Spleen (tissue), 11 donors: ENCODE data around the gene ZMYM2. TPM values are rescaled to one million over a fixed set of nuclear protein-coding genes. Genes with fewer than 3 reads are reported as not detected.
A peak's percentile ranks its signal among the peaks of the same experiment; 100 is the strongest.

ENCODE experiments used
- DNase-seq: peaks from one replicate; pipeline ENCODE4 v3.0.0-alpha.2; 2020
- H3K27ac ChIP-seq, 8 donors: fragments of 200-600 bp; sonication (generic) in 7 of 8; 1 replicate in 4 of 8; 2 replicates in 4 of 8; pipeline versions ENCODE4 v1.5.0 to v1.8.0; 2016 to 2021; ENCODE audit warnings: inconsistent platforms in 4 of 8, mild to moderate bottlenecking in 4 of 8, moderate library complexity in 1 of 8
- H3K27me3 ChIP-seq, 7 donors: fragments of 200-600 bp; sonication (generic) in 6 of 7; replicated peaks in 1 of 7; 1 replicate in 4 of 7; 2 replicates in 3 of 7; pipeline versions ENCODE4 v1.5.0 to v1.8.0; 2016 to 2021; ENCODE audit warnings: inconsistent platforms in 3 of 7, mild to moderate bottlenecking in 1 of 7
- H3K36me3 ChIP-seq, 6 donors: fragments of 200-600 bp; sonication (generic) in 5 of 6; 1 replicate in 4 of 6; 2 replicates in 2 of 6; pipeline versions ENCODE4 v1.5.0 to v1.8.0; 2016 to 2021; ENCODE audit warnings: inconsistent platforms in 2 of 6
- H3K4me1 ChIP-seq, 6 donors: fragments of 200-600 bp; sonication (generic) in 5 of 6; 1 replicate in 3 of 6; 2 replicates in 3 of 6; pipeline versions ENCODE4 v1.5.0 to v1.8.0; 2016 to 2021; ENCODE audit warnings: inconsistent platforms in 3 of 6
- H3K4me3 ChIP-seq, 8 donors: fragments of 200-600 bp; sonication (generic) in 7 of 8; 1 replicate in 4 of 8; 2 replicates in 4 of 8; pipeline versions ENCODE4 v1.5.0 to v1.8.0; 2016 to 2021; ENCODE audit warnings: inconsistent platforms in 4 of 8, mild to moderate bottlenecking in 4 of 8, moderate library complexity in 2 of 8
- H3K9me3 ChIP-seq, 8 donors: fragments of 200-600 bp; sonication (generic) in 7 of 8; 1 replicate in 4 of 8; 2 replicates in 4 of 8; pipeline versions ENCODE4 v1.5.0 to v1.8.0; 2016 to 2021; ENCODE audit warnings: inconsistent platforms in 4 of 8
- POLR2A ChIP-seq, 3 donors: fragments of 450-650 bp; IDR thresholded peaks; one replicate each; pipeline ENCODE4 v1.5.1; 2017; ENCODE audit warnings: antibody characterized with exemption in 3 of 3, mild to moderate bottlenecking in 1 of 3
- POLR2AphosphoS5 ChIP-seq, 3 donors: sonication (generic); formaldehyde crosslinking; IDR thresholded peaks; one replicate each; pipeline ENCODE4 v1.5.1; 2017; ENCODE audit warnings: antibody characterized with exemption in 3 of 3
- WGBS, 5 donors: extraction: QIAGEN DNeasy Blood & Tissue Kit in 3 of 5; methylation state at CpG; one replicate each; pipeline versions ENCODE4 v1.1.5 to v1.1.7; 2013 to 2018; 5-methylcytosine and 5-hydroxymethylcytosine counted together
- intact Hi-C: fragments of 100-400 bp; cut with DNase I; formaldehyde crosslinking; loops from one replicate; pipeline ENCODE4 v1.15.0; 2023; ENCODE audit warnings: low total_unique reads
- polyA plus RNA-seq, 3 donors: library from polyadenylated mRNA; stranded (reverse); fragments of 200-250 nt; gene quantifications; one replicate each; pipeline ENCODE4 v1.2.1, GENCODE V29; 2013
- total RNA-seq, 7 donors: library from RNA; depleted of rRNA in 3 of 7; stranded (reverse); fragments of >200 nt in 3 of 7; fragmentation: NEBNext Ultra II Directional in 4 of 7; extraction: Animal tissue kit (Norgen Biotek cat#: 25700) in 4 of 7; gene quantifications; one replicate each; pipeline versions ENCODE4 v1.1.0 to v1.2.1, GENCODE V29; 2016 to 2021
- TF ChIP-seq, protein P1 (sequence below), 11 experiments: fragments of 200-600 bp in 7 of 11; fragments of 450-650 bp in 4 of 11; sonication (generic) in 4 of 11; IDR thresholded peaks in 8 of 11; conservative IDR thresholded peaks in 3 of 11; 1 replicate in 7 of 11; 2 replicates in 4 of 11; pipeline versions ENCODE4 v1.4.0 to v1.8.0; 2016 to 2021; ENCODE audit warnings: antibody characterized with exemption in 11 of 11, inconsistent platforms in 4 of 11, mild to moderate bottlenecking in 1 of 11
- donor health status: healthy with polysubstance abuse.
- donor health status: DM: no; HTN: no; CAD: no; lungs with moderate emphysema.
- donor health status: DM: no; HTN: no; CAD: no.
- donor health status: Bipolar disorder and iron deficiency.
- donor health status: healthy.
- donor health status: DM: no; HTN: no; CAD: no.
- donor health status: DM: yes; HTN: yes; CAD: no.

The ZMYM2 gene
- total and polyA plus RNA-seq, 10 donors: 17.8 to 125 (median 94.6) TPM

DNA sequence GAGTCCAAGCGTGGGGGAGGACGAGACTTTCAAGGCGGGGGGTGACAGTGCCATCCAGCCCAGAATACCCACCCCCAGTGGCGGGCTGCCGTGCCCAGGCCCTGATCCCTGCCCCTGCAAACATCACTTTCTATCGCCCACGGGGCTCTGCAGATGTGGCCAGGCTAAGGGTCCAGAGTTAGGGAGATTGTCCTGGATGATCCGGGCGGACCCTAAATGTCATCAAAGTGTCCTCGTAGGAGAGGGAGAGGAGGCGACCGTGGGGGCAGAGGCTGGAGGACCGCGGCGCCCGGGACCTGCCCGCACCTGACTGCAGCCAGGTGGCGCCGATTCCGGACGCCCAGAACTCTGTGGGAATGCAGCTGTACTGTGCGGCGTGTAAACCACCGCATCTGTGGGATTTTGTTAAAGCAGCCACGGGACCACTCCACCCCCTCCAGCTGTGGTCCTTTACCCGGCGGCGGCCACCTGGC lies 170.0 kb downstream of the ZMYM2 start:
- H3K36me3 ChIP-seq: no peaks in the 10 kb centered on the region
- H3K9me3 ChIP-seq: no peaks in the 10 kb centered on the region
- H3K27me3 ChIP-seq: peaks cover 0 to 87% (median 35%) of the 10 kb centered on the region in 7 donors
- peaks cover 6 to 25% (median 17%) of the 10 kb centered on the region in 6 donors for H3K4me1 ChIP-seq
- WGBS, 5 donors: 2 to 7% (median 4%) methylated on average over 22 to 28 of the region's 28 CpGs
- no peak for DNase-seq
- intact Hi-C loops: no loop called here
- TF ChIP-seq, protein P1, sequence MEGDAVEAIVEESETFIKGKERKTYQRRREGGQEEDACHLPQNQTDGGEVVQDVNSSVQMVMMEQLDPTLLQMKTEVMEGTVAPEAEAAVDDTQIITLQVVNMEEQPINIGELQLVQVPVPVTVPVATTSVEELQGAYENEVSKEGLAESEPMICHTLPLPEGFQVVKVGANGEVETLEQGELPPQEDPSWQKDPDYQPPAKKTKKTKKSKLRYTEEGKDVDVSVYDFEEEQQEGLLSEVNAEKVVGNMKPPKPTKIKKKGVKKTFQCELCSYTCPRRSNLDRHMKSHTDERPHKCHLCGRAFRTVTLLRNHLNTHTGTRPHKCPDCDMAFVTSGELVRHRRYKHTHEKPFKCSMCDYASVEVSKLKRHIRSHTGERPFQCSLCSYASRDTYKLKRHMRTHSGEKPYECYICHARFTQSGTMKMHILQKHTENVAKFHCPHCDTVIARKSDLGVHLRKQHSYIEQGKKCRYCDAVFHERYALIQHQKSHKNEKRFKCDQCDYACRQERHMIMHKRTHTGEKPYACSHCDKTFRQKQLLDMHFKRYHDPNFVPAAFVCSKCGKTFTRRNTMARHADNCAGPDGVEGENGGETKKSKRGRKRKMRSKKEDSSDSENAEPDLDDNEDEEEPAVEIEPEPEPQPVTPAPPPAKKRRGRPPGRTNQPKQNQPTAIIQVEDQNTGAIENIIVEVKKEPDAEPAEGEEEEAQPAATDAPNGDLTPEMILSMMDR (IDR thresholded peaks at IDR 0.05 in 8 of 11, conservative IDR thresholded peaks at IDR 0.05 in 3 of 11): peak in 3 of 11 experiments; percentile 17 to 32 (median 25)
- no peak for TF ChIP-seq POLR2AphosphoS5 (IDR thresholded peaks at IDR 0.05)
- H3K4me3 ChIP-seq: peak overlapping the region; percentile 40 to 75 (median 58)
- peak overlapping the region in 3 of 8 donors; percentile 60 to 78 (median 74) for H3K27ac ChIP-seq

DNA sequence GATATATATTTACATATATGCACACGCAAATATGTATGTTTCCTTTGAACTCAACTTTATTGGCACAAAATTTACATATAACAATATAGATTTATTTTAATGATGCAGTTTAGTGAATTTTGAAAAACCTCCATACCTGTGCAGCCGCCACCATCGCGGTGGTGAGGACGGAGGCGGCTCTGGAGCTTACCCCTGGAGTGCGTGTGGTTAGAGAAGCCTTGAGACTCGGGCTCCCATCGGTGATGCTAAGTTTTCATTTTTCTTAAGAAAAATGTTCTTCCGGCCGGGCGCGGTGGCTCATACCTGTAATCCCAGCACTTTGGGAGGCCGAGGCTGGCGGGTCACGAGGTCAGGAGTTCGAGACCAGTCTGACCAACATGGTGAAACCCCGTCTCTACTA lies 170.5 kb downstream of the ZMYM2 start:
- TF ChIP-seq, protein P1 (IDR thresholded peaks at IDR 0.05 in 8 of 11, conservative IDR thresholded peaks at IDR 0.05 in 3 of 11): no peak
- TF ChIP-seq POLR2A (IDR thresholded peaks at IDR 0.05) (no peak), POLR2AphosphoS5 (IDR thresholded peaks at IDR 0.05) (no peak)
- DNase-seq: no peak
- H3K4me3 ChIP-seq: peak overlapping the region in 2 of 8 donors; percentile 58 to 75
- no peak overlapping the region for H3K27ac ChIP-seq
- H3K36me3 ChIP-seq: no peaks in the 10 kb centered on the region
- H3K27me3 ChIP-seq: peaks cover 0 to 92% (median 35%) of the 10 kb centered on the region in 7 donors
- H3K9me3 ChIP-seq: no peaks in the 10 kb centered on the region
- H3K4me1 ChIP-seq: peaks cover 6 to 25% (median 17%) of the 10 kb centered on the region in 6 donors
- intact Hi-C loops: no loop called here
- WGBS, 5 donors: 71 to 76% (median 75%) methylated on average over 18 of the region's 18 CpGs

DNA sequence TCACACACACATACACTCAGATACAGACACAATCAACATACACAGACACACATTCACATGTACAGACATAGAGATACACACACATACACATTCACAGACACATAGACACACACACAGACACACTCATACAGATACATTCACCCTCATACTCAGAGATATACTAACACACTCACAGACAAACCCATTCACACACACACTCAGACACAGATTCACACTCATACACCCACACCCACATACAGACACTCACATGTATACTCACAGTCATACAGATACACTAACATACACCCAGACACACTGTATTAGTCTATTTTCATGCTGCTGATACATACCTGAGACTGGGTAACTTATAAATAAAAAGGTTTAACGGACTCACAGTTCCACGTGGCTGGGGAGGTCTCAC lies 171.5 kb downstream of the ZMYM2 start:
- TF ChIP-seq POLR2A (IDR thresholded peaks at IDR 0.05): no peak
- TF ChIP-seq POLR2AphosphoS5 (IDR thresholded peaks at IDR 0.05): no peak
- TF ChIP-seq, protein P1 (IDR thresholded peaks at IDR 0.05 in 8 of 11, conservative IDR thresholded peaks at IDR 0.05 in 3 of 11): no peak
- Histone ChIP-seq H3K4me3 (no peak overlapping the region), H3K27me3 (peaks cover 0 to 96% (median 35%) of the 10 kb centered on the region in 7 donors), H3K4me1 (peaks cover 6 to 25% (median 17%) of the 10 kb centered on the region in 6 donors), H3K36me3 (no peaks in the 10 kb centered on the region), H3K27ac (no peak overlapping the region), H3K9me3 (no peaks in the 10 kb centered on the region)
- 76 to 90% (median 80%) methylated on average over 2 of the region's 2 CpGs for WGBS, 5 donors
- intact Hi-C loops: no loop called here
- no peak for DNase-seq

DNA sequence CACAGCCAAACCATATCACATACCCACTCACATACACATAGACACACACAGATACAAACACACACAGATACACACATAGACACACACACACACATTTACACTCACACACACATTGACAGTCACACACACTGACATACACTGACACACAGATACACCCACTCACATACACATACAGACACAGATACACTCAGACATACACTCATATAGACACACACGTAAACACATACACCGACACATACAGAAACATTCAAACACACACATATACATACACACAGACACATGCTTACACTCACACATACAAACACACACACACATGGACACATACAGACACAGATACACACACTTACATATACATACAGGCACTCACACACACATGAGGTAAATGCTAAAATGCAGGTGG lies 172.1 kb downstream of the ZMYM2 start:
- peaks cover 0 to 100% (median 39%) of the 10 kb centered on the region in 7 donors for H3K27me3 ChIP-seq
- 74 to 98% (median 95%) methylated on average over 2 of the region's 2 CpGs for WGBS, 5 donors
- intact Hi-C loops: no loop called here
- H3K27ac ChIP-seq: no peak overlapping the region
- TF ChIP-seq POLR2A (IDR thresholded peaks at IDR 0.05): no peak
- TF ChIP-seq, protein P1 (IDR thresholded peaks at IDR 0.05 in 8 of 11, conservative IDR thresholded peaks at IDR 0.05 in 3 of 11): no peak
- TF ChIP-seq POLR2AphosphoS5 (IDR thresholded peaks at IDR 0.05): no peak
- no peak for DNase-seq
- no peaks in the 10 kb centered on the region for H3K36me3 ChIP-seq
- no peak overlapping the region for H3K4me3 ChIP-seq
- H3K4me1 ChIP-seq: peaks cover 6 to 25% (median 17%) of the 10 kb centered on the region in 6 donors
- no peaks in the 10 kb centered on the region for H3K9me3 ChIP-seq
